GM04504 (cell line): ENCODE measurements around the gene EIF4G1.
A peak's percentile ranks its signal among the peaks of the same experiment; 100 is the strongest.

ENCODE experiments used
- DNase-seq: peaks from one replicate; pipeline ENCODE4 v3.0.0-alpha.2; 2012; ENCODE audit warnings: low read depth

The EIF4G1 gene

GRCh38 chr3:184352149-184352785, 37.9 kb downstream of the EIF4G1 start:
- no peak for DNase-seq

GRCh38 chr3:184352897-184353545, 38.6 kb downstream of the EIF4G1 start:
- DNase-seq: no peak

GRCh38 chr3:184353546-184353941, 39.1 kb downstream of the EIF4G1 start:
- no peak for DNase-seq

DNA sequence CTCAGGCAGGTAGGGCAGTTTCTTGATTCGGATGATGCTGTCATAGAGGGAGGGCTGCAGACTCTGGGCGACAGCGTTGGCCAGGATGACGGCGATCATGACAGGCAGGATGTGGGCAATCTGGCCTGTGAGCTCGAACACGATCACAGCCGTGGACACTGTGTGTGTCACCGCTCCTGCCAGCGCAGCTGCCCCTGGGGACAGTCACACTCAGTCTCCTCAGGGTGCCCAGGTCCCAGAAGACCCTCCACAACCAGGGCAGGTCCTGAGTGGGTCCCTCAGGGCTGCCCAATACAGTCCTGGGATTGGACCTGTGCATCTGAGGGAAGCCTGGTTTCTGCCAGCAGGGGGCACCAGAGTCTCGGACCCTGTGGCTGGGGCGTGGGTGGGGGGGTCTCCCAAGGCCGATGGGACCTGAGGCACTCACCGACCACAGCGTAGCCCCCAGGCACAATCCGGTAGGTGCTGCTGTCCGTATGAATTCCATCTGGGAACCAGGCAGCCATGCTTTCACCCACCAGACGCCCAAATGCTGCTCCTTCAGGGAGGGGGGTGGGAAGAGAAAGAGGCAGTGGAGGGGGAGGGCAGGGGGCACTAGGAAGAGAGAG, 39.8 kb downstream of the EIF4G1 start:
- DNase-seq: no peak

DNA sequence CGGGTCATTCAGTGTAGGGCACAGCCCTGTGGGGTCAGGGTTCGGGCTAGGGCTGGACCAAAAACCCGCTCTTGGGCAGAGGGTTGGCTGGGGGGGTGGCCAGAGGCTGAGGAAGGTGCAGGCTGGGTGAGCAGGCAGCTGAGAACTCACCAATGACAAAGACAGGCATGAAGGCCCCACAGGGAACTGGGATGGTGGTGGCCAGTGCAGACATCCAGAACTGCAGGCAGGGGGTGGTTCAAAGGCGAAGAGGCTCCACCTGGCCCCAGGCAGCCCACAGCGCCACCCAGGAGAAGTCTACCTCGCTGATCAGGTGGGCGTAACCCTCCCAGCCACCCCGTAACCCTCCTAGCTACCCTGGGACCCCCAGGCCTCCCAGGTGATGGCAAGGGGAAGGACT, 40.3 kb downstream of the EIF4G1 start:
- no peak for DNase-seq

- DNase-seq: no peak
Measured at GRCh38 chr3:184355261-184356040, 41.0 kb downstream of the EIF4G1 start.

- no peak for DNase-seq
Measured at GRCh38 chr3:184357248-184358123, 43.1 kb downstream of the EIF4G1 start.

DNA sequence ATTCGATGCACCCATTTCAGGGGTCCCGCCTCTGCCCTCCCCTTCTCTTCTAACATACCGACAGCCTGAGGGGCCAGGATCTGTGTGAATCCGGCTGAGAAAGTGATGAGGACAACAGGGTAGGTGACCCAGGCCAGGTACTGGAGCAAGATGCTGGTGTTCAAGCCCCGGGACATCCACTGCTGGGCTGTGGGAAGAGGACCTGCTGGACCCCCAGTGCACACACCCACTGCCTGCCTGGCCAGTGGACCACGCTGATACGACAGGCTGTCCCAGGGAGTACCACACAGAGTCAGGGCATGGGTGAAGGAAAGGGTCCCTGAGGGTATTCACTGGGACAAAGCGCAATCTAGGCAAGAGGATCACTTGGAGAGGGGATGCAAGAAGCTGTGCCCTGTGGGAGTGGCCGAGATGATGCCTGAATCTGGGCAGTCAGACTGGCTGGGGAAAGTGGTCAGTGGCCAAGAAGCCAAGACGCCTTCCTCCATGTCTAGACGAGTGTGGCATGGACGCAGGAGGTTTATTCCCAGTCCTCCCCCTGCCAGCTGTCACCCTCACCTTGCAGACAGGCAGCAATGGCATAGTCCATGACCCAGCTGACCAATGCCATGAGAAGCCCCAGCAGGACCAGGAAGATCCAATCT, 43.8 kb downstream of the EIF4G1 start:
- no peak for DNase-seq

- DNase-seq: no peak
Measured at GRCh38 chr3:184358921-184359350, 44.5 kb downstream of the EIF4G1 start.

GRCh38 chr3:184359610-184360009, 45.2 kb downstream of the EIF4G1 start:
- no peak for DNase-seq

DNA sequence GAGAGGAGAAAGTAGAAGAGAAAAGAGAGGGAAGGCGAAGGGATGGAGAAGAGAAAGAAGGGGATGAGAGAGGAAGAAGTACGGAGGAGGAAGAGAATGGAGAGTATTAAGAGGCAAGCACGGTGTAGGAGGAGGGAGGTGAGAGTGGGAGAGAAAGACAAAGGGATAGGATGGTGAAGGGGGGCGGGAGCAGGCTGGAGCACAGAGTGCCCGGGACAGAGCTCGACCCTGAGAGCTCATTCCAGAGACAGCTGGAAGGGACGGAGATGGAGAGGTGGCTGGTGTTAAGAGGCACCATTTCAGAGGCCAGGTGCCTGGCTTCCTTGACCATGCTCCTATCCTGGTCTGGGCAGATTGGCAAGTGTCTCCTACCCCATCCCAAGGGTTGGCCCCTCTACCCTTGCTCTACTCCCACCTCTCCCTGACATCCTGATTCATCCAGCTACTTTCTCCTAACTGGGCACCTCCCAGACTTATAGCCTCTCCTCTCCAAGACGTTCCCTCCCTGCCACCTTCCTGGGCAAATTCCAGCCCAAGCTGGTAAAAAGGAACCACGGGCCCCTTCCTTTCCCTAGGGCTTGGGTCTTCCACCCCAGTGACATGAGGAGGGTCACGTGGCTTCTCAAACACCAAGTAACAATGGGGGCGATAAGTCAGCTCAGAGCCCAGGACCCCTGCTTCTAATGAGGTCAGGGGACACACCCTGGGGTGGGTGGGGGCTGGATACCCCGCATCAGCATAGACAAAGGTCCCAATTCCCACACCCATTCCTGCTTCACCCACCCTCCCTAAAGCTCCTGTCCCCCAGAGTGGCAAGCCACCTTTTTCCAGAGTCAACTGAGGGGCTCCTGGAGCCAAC, 45.9 kb downstream of the EIF4G1 start:
- no peak for DNase-seq

DNA sequence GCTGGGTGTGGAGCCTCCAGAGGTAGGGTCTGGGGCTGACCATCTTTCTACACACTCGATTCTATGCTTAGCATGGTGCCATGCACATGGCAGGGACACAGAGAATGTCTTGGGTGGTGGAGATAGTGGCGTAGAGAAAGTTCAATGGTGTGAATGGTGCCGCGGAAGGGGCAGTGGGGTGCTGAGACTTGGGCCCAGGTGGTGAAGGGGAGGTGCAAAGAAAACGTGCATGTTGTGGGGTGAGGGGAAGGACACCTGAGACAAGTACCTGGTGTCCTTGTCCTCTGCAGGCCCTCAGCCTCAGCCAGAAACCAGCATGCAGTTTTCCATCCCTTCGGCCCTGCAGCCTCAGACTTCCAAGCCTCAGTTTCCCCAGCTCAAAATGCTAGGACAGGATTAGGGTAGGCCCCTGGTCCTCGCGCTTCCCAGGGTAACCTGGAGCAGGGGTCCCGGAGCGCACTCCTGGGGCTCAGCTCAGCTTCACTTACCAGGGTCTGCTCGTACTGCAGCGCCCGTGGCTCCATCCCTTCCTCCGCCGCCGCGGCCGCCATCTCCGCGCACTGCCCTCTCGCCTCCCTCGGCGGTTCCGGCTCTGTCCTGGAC, 46.6 kb downstream of the EIF4G1 start:
- no peak for DNase-seq

DNA sequence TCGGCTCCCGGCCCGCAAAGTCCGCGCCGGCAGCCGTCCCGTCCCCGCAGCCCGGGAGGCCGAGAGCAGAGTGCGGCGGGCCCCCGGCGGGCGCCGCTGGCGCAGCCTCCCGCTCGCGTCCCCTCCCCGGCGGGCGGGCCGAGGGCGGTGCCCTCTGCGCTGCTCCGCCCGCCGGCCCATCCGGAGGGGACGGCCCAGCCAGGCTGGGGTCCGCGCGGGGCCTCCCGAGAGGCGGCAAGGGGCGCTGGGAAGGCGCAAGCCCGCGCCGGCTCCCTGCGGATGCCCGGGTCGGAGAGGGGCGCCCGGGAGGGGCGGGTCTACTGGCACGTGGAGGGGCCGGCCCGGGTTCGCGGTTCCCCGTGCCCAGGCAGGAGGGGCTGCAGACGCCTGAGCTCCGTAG, 47.1 kb downstream of the EIF4G1 start, which contains the start of the genes CLCN2 and POLR2H:
CLCN2 (minus strand) TSS at position 74 of the 400 bp plus-strand sequence. CDS start 126 bp downstream, outside the sequence.
POLR2H (plus strand) TSS at position 179 of the 400 bp plus-strand sequence. CDS start 1,783 bp downstream, outside the sequence.
- DNase-seq: no peak

GRCh38 chr3:184361932-184362667, 47.7 kb downstream of the EIF4G1 start:
- no peak for DNase-seq

DNA sequence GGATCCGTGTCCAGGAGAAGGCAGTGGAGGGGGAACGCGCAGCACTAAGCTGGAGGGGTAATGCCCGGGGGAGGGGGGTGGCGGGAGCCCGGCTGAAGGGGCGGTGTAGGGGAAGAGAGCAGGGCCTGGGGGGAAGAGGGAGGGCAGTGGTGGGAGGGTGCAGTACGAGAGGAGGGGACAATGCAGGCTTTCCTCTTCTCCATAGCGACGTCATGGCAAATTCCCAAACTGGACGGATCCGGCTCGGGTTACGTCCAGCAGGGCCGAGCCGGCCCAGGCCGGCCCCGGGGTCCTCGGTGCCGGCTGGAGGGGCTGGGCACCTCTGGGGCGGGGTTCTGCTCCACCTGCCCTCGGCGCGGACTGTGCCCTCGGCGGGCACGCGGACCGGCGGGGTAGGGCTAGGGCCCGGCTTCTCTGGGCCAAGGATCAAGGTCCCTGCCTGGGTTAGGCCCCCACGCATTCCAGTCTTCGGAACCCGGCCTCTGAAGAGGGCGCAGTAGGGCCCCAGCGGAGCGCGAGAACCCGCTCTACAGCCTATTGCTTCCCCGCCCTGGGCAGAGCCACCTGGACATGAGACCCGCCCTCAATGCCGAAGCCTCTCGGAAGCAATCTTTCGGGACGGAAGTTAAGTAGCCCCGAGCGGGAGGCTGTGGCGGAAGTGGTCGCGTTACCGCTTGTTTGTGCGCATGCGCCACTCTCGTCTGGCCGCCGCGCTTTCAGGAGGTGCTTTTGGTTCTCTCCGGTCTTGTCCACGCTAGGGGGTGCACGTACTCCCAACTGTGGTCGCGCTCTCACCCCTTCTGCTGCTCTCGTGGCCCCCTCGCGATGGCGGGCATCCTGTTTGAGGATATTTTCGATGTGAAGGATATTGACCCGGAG, 48.5 kb downstream of the EIF4G1 start:
- DNase-seq: peak; percentile 93

DNA sequence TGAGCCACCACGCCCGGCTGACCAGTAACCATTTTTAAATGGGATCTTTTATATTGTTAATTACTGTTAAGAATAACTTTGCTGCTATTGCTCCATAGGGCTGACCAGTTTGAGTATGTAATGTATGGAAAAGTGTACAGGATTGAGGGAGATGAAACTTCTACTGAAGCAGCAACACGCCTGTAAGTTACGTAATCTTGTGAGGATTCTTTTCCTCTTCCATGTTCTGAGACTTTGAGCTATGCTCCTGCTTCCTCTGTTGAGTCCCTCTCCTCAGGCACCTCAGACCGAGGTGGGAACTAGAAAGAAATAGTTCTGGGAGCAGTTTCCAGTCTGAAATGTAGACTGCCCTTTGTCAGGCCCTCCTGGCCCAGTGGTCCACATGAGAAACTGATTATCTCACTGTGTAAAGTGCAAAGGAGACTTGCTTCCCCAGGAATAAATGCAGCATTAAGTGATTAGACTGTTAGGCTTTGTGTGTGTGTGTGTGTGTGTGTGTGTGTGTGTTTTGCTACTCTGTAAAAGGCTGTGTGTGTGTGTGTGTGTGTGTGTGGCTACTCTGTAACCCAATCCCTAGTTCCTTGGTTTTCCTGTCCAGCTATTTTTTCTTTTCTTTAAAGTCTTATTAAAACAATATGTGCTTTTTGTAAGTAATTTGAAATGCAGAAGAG, 52.3 kb downstream of the EIF4G1 start:
- no peak for DNase-seq

DNA sequence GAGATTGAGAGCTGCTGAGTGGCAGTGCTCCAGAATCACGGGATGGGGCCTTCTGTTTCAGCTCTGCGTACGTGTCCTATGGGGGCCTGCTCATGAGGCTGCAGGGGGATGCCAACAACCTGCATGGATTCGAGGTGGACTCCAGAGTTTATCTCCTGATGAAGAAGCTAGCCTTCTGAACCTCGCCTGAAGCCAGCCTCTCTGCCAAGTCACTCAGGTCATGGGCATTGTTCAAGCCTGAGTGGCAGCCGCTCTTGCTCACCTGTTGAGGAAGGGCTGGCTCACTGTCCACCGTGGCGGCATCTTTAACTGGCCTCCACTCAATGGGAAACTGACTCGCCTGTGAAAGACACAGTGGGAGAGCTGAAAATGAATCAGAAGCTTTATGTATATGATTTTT, 53.7 kb downstream of the EIF4G1 start:
- DNase-seq: no peak
